Measurements from ENCODE around the gene PDE4D.

GRCh38 chr5:59149271-59149670 is 744.3 kb downstream of the PDE4D start:
- TF ChIP-seq SKIL (IDR thresholded peaks at IDR 0.05; ENCODE audit: low read depth, poor library complexity, severe bottlenecking) (no peak), IKZF2 (IDR thresholded peaks at IDR 0.05) (no peak)

Data from GM12878 (cell line).